ENCODE measurements around the gene HLA-G. TPM values are rescaled to one million over a fixed set of nuclear protein-coding genes. Genes with fewer than 3 reads are reported as not detected.

Gene HLA-G
- total and polyA plus RNA-seq, 12 donors: 0.14 to 1.6 (median 0.41) TPM; not detected in 6

DNA sequence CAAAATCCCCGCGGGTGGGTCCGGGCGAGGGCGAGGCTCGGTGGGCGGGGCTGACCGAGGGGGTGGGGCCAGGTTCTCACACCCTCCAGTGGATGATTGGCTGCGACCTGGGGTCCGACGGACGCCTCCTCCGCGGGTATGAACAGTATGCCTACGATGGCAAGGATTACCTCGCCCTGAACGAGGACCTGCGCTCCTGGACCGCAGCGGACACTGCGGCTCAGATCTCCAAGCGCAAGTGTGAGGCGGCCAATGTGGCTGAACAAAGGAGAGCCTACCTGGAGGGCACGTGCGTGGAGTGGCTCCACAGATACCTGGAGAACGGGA is 809 bp downstream of the HLA-G start:
- Histone ChIP-seq H3K9me3 (replicated peaks in 1 of 3) (no peaks in the 10 kb centered on the region), H3K27ac (no peak overlapping the region), H3K36me3 (replicated peaks in 1 of 2) (no peaks in the 10 kb centered on the region), H3K4me1 (replicated peaks in 1 of 2) (peaks cover 0 to 10% of the 10 kb centered on the region in 2 donors), H3K27me3 (peaks cover 24% of the 10 kb centered on the region), H3K4me3 (peak overlapping the region in 2 of 4 donors; percentile 6 to 20)
- WGBS, 4 donors: 16 to 30% (median 23%) methylated on average over 3 to 26 of the region's 26 CpGs
- intact Hi-C loops (cut with DNase I): no loop called here
- TF ChIP-seq POLR2A (IDR thresholded peaks at IDR 0.05): no peak
- TF ChIP-seq, protein P1, sequence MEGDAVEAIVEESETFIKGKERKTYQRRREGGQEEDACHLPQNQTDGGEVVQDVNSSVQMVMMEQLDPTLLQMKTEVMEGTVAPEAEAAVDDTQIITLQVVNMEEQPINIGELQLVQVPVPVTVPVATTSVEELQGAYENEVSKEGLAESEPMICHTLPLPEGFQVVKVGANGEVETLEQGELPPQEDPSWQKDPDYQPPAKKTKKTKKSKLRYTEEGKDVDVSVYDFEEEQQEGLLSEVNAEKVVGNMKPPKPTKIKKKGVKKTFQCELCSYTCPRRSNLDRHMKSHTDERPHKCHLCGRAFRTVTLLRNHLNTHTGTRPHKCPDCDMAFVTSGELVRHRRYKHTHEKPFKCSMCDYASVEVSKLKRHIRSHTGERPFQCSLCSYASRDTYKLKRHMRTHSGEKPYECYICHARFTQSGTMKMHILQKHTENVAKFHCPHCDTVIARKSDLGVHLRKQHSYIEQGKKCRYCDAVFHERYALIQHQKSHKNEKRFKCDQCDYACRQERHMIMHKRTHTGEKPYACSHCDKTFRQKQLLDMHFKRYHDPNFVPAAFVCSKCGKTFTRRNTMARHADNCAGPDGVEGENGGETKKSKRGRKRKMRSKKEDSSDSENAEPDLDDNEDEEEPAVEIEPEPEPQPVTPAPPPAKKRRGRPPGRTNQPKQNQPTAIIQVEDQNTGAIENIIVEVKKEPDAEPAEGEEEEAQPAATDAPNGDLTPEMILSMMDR (IDR thresholded peaks at IDR 0.05): no peak
- peak in 1 of 7 donors; percentile 24 for DNase-seq

GRCh38 chr6:29829766-29830165 is 2.1 kb downstream of the HLA-G start:
- intact Hi-C loops (cut with DNase I): loop anchor here (10.0 kb wide), 2 partner anchors 85 to 95 kb away; no protein-coding TSS in a partner anchor
- H3K36me3 ChIP-seq (replicated peaks in 1 of 2): no peaks in the 10 kb centered on the region
- TF ChIP-seq, protein P1 (IDR thresholded peaks at IDR 0.05): no peak
- TF ChIP-seq POLR2A (IDR thresholded peaks at IDR 0.05): no peak
- H3K27me3 ChIP-seq: peaks cover 24% of the 10 kb centered on the region
- DNase-seq: no peak
- H3K27ac ChIP-seq: no peak overlapping the region
- H3K4me3 ChIP-seq: no peak overlapping the region
- no peaks in the 10 kb centered on the region for H3K9me3 ChIP-seq (replicated peaks in 1 of 3)
- 86 to 100% (median 92%) methylated on average over 3 of the region's 3 CpGs for WGBS, 4 donors
- peaks cover 0 to 10% of the 10 kb centered on the region in 2 donors for H3K4me1 ChIP-seq (replicated peaks in 1 of 2)

DNA sequence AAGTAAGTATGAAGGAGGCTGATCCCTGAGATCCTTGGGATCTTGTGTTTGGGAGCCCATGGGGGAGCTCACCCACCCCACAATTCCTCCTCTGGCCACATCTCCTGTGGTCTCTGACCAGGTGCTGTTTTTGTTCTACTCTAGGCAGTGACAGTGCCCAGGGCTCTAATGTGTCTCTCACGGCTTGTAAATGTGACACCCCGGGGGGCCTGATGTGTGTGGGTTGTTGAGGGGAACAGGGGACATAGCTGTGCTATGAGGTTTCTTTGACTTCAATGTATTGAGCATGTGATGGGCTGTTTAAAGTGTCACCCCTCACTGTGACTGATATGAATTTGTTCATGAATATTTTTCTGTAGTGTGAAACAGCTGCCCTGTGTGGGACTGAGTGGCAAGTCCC is 2.8 kb downstream of the HLA-G start:
- Histone ChIP-seq H3K4me3 (no peak overlapping the region), H3K27ac (no peak overlapping the region), H3K27me3 (peaks cover 27% of the 10 kb centered on the region), H3K4me1 (replicated peaks in 1 of 2) (peaks cover 0 to 10% of the 10 kb centered on the region in 2 donors), H3K36me3 (replicated peaks in 1 of 2) (no peaks in the 10 kb centered on the region), H3K9me3 (replicated peaks in 1 of 3) (no peaks in the 10 kb centered on the region)
- TF ChIP-seq, protein P1 (IDR thresholded peaks at IDR 0.05): no peak
- TF ChIP-seq POLR2A (IDR thresholded peaks at IDR 0.05): no peak
- no peak for DNase-seq
- intact Hi-C loops (cut with DNase I): loop anchor here (10.0 kb wide), 2 partner anchors 86 to 96 kb away; no protein-coding TSS in a partner anchor
- WGBS, 4 donors: 81 to 94% (median 84%) methylated on average over 2 of the region's 2 CpGs

GRCh38 chr6:29831776-29832175 is 4.2 kb downstream of the HLA-G start:
- Histone ChIP-seq H3K4me3 (no peak overlapping the region), H3K4me1 (replicated peaks in 1 of 2) (peaks cover 0 to 10% of the 10 kb centered on the region in 2 donors), H3K27ac (no peak overlapping the region), H3K36me3 (replicated peaks in 1 of 2) (no peaks in the 10 kb centered on the region), H3K27me3 (peaks cover 33% of the 10 kb centered on the region), H3K9me3 (replicated peaks in 1 of 3) (no peaks in the 10 kb centered on the region)
- DNase-seq: no peak
- intact Hi-C loops (cut with DNase I): loop anchor here (2.0 to 10.0 kb wide), 3 partner anchors 87 to 127 kb away; no protein-coding TSS in a partner anchor
- TF ChIP-seq, protein P1 (IDR thresholded peaks at IDR 0.05): no peak
- WGBS, 4 donors: 62 to 81% (median 79%) methylated on average over 2 of the region's 2 CpGs
